NB4 (cell line): ENCODE measurements around the gene FRY.

ENCODE experiments used
- MYC ChIP-seq: IDR thresholded peaks from 2 replicates; pipeline ENCODE4 v1.6.1; 2011; ENCODE audit warnings: low read depth, low read length
- POLR2A ChIP-seq: IDR thresholded peaks from 2 replicates; pipeline ENCODE4 v1.6.1; 2011; ENCODE audit warnings: mild to moderate bottlenecking; ENCODE audit not compliant: insufficient read length; ENCODE audit errors: extremely low read depth
- TF ChIP-seq, protein P1 (sequence below): IDR thresholded peaks from one replicate; pipeline ENCODE4 v1.5.1; 2012; ENCODE audit warnings: low read depth, low read length
- TF ChIP-seq, protein P2 (sequence below): IDR thresholded peaks from 2 replicates; pipeline ENCODE4 v1.6.1; 2011; ENCODE audit warnings: low read depth, low read length

DNA sequence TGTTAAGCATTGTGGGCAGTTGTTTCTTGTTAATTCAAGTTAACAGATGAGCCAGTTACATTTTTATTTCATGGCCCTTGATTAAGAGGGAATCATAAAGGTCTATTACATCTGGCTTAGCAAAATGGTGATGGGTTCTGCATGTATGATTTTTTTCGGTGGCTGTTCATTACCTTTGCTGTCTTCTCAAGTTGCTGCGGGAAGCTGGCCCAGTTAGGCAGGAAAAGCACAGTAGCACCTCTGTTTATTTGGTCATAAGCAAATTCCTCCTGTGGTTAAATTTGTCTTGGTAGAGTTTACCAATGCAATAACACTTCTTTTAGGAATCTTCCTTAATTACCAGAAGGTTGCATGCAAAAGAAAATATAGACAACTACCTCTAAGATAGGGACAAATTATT is 104.5 kb downstream of the FRY start:
- TF ChIP-seq, protein P1, sequence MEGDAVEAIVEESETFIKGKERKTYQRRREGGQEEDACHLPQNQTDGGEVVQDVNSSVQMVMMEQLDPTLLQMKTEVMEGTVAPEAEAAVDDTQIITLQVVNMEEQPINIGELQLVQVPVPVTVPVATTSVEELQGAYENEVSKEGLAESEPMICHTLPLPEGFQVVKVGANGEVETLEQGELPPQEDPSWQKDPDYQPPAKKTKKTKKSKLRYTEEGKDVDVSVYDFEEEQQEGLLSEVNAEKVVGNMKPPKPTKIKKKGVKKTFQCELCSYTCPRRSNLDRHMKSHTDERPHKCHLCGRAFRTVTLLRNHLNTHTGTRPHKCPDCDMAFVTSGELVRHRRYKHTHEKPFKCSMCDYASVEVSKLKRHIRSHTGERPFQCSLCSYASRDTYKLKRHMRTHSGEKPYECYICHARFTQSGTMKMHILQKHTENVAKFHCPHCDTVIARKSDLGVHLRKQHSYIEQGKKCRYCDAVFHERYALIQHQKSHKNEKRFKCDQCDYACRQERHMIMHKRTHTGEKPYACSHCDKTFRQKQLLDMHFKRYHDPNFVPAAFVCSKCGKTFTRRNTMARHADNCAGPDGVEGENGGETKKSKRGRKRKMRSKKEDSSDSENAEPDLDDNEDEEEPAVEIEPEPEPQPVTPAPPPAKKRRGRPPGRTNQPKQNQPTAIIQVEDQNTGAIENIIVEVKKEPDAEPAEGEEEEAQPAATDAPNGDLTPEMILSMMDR, result no peak
- TF ChIP-seq POLR2A (no peak), MYC (no peak)
- TF ChIP-seq, protein P2, sequence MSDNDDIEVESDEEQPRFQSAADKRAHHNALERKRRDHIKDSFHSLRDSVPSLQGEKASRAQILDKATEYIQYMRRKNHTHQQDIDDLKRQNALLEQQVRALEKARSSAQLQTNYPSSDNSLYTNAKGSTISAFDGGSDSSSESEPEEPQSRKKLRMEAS, result no peak
